Esophagus muscularis mucosa (tissue), 3 donors: Measurements from ENCODE around the gene PRELID1.

ENCODE experiments used
- POLR2A ChIP-seq: fragments of 450-650 bp; IDR thresholded peaks from one replicate; pipeline ENCODE4 v1.6.1; 2017; ENCODE audit warnings: antibody characterized with exemption, moderate library complexity, mild to moderate bottlenecking, low read depth
- POLR2AphosphoS5 ChIP-seq, 2 donors: sonication (generic); formaldehyde crosslinking; IDR thresholded peaks; one replicate each; pipeline ENCODE4 v1.6.1; 2017; ENCODE audit warnings: antibody characterized with exemption in 2 of 2
- TF ChIP-seq, protein P1 (sequence below), 3 experiments: fragments of 200-600 bp in 2 of 3; fragments of 450-650 bp in 1 of 3; sonication (generic) in 2 of 3; IDR thresholded peaks; one replicate each; pipeline ENCODE4 v1.5.1; 2017 to 2019; ENCODE audit warnings: antibody characterized with exemption in 3 of 3, mild to moderate bottlenecking in 2 of 3, moderate library complexity in 1 of 3

- TF ChIP-seq, protein P1, sequence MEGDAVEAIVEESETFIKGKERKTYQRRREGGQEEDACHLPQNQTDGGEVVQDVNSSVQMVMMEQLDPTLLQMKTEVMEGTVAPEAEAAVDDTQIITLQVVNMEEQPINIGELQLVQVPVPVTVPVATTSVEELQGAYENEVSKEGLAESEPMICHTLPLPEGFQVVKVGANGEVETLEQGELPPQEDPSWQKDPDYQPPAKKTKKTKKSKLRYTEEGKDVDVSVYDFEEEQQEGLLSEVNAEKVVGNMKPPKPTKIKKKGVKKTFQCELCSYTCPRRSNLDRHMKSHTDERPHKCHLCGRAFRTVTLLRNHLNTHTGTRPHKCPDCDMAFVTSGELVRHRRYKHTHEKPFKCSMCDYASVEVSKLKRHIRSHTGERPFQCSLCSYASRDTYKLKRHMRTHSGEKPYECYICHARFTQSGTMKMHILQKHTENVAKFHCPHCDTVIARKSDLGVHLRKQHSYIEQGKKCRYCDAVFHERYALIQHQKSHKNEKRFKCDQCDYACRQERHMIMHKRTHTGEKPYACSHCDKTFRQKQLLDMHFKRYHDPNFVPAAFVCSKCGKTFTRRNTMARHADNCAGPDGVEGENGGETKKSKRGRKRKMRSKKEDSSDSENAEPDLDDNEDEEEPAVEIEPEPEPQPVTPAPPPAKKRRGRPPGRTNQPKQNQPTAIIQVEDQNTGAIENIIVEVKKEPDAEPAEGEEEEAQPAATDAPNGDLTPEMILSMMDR (IDR thresholded peaks at IDR 0.05), result no peak
- TF ChIP-seq POLR2A (no peak), POLR2AphosphoS5 (IDR thresholded peaks at IDR 0.05) (no peak)
Observed at GRCh38 chr5:177269232-177269895, 34.2 kb upstream of the PRELID1 start.
